ENCODE measurements around the gene HSPB2.
"Not testable (repeated sequence)": the region's sequence is repeated elsewhere in the genome, so short reads cannot be mapped to it uniquely, and the experiment has no call there.

HSPB2 gene

GRCh38 chr11:111878849-111879636 lies 33.5 kb upstream of the HSPB2 start, which contains the start of the genes CFAP68 and FDXACB1:
CFAP68 (plus strand) TSS chr11:111879541; CDS start chr11:111879561, 20 bp downstream.
FDXACB1 (minus strand) TSS chr11:111879165; CDS start chr11:111879132, 33 bp downstream.
- TF ChIP-seq CTCF (IDR thresholded peaks at IDR 0.05; ENCODE audit: control insufficient read depth, insufficient read depth, low read depth, low read length, missing control alignments): peak; percentile 96
- peak; percentile 86 for DNase-seq (ENCODE audit: low read depth)

DNA sequence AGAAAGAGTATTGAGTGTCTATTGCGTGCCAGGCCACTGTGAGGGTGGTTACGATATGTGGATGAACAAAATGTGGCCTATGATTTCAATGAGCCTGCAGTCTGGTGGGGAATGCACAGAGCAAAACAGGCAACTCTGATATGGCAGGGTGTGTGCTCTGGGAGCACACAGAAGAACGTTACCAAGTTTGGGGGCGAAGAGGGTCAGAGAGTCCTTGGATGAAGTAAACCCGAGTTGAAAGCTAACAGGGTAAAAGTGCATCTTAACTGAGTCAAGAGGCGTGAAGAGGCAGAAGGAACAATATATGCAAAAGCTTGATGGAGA lies 32.9 kb upstream of the HSPB2 start:
- H3K4me3 ChIP-seq (ENCODE audit: control insufficient read depth, low read depth, low read length): peak overlapping the region; percentile 78
- TF ChIP-seq CTCF (IDR thresholded peaks at IDR 0.05; ENCODE audit: control insufficient read depth, insufficient read depth, low read depth, low read length, missing control alignments): no peak
- no peak for DNase-seq (ENCODE audit: low read depth)

More at GRCh38 chr11:111878849-111879636, 33.5 kb upstream of the HSPB2 start, which contains the start of the genes CFAP68 and FDXACB1:
- peak within 1 kb of the TSS; percentile 78 for H3K4me3 ChIP-seq (ENCODE audit: control insufficient read depth, low read depth, low read length)

DNA sequence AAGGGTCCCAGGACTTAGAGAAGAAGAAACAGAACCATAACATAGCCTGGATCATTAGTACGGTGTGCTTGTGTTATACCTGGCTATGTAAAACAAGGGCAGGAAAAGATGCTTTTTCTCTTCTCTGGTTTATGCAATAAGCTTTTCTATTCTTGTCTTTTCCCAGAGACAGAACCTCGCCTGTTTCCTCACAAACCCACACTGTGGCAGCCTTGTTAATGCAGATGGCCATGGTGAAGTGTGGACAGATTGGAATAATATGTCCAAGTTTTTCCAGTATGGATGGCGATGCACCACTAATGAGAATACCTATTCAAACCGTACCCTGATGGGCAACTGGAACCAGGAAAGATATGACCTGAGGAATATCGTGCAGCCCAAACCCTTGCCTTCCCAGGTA lies 30.3 kb upstream of the HSPB2 start:
- no peak overlapping the region for H3K4me3 ChIP-seq (ENCODE audit: control insufficient read depth, low read depth, low read length)
- no peak for DNase-seq (ENCODE audit: low read depth)
- no peak for TF ChIP-seq CTCF (IDR thresholded peaks at IDR 0.05; ENCODE audit: control insufficient read depth, insufficient read depth, low read depth, low read length, missing control alignments)

GRCh38 chr11:111885053-111885452 lies 27.5 kb upstream of the HSPB2 start:
- H3K4me3 ChIP-seq (ENCODE audit: control insufficient read depth, low read depth, low read length); DNase-seq (ENCODE audit: low read depth): not testable (repeated sequence)

GRCh38 chr11:111886032-111886431 lies 26.5 kb upstream of the HSPB2 start:
- H3K4me3 ChIP-seq (ENCODE audit: control insufficient read depth, low read depth, low read length): no peak overlapping the region
- no peak for DNase-seq (ENCODE audit: low read depth)
- no peak for TF ChIP-seq CTCF (IDR thresholded peaks at IDR 0.05; ENCODE audit: control insufficient read depth, insufficient read depth, low read depth, low read length, missing control alignments)

DNA sequence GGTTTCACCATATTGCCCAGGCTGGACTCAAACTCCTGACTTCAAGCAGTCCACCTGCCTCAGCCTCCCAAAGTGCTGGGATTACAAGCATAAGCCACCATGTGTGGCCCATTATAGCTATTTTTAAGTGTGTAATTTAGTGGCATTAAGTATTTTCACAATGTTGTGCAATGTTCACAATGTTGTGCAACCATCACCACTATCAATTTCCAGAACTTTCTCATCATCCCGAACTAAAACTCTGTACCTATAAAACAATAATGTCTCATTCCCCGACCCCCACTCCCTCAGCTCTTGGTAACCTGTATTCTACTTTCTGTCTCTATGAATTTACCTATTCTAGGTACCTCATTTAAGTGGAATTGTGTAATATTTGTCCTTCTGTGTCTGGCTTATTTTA lies 25.7 kb upstream of the HSPB2 start:
- H3K4me3 ChIP-seq (ENCODE audit: control insufficient read depth, low read depth, low read length): no peak overlapping the region
- DNase-seq (ENCODE audit: low read depth): no peak
- TF ChIP-seq CTCF (IDR thresholded peaks at IDR 0.05; ENCODE audit: control insufficient read depth, insufficient read depth, low read depth, low read length, missing control alignments): no peak

GRCh38 chr11:111905411-111905810 lies 7.1 kb upstream of the HSPB2 start:
- no peak for DNase-seq (ENCODE audit: low read depth)

More at GRCh38 chr11:111905411-111905810, 7.1 kb upstream of the HSPB2 start:
- no peak overlapping the region for H3K4me3 ChIP-seq (ENCODE audit: control insufficient read depth, low read depth, low read length)
- TF ChIP-seq CTCF (IDR thresholded peaks at IDR 0.05; ENCODE audit: control insufficient read depth, insufficient read depth, low read depth, low read length, missing control alignments): no peak
